Measurements from ENCODE around the gene CDK2AP2. TPM values are rescaled to one million over a fixed set of nuclear protein-coding genes. Genes with fewer than 3 reads are reported as not detected.
A peak's percentile ranks its signal among the peaks of the same experiment; 100 is the strongest.

Gene CDK2AP2
- total RNA-seq, 6 donors from 2014 or later = 36.7 to 119 (median 89.0) TPM

GRCh38 chr11:67472882-67473281 is 35.1 kb downstream of the CDK2AP2 start:
- peaks cover 11 to 16% (median 13%) of the 10 kb centered on the region in 4 donors for H3K4me1 ChIP-seq
- TF ChIP-seq POLR2A (IDR thresholded peaks at IDR 0.05) (no peak), EP300 (IDR thresholded peaks at IDR 0.05) (no peak), POLR2AphosphoS5 (IDR thresholded peaks at IDR 0.05) (no peak)
- TF ChIP-seq, protein P1, sequence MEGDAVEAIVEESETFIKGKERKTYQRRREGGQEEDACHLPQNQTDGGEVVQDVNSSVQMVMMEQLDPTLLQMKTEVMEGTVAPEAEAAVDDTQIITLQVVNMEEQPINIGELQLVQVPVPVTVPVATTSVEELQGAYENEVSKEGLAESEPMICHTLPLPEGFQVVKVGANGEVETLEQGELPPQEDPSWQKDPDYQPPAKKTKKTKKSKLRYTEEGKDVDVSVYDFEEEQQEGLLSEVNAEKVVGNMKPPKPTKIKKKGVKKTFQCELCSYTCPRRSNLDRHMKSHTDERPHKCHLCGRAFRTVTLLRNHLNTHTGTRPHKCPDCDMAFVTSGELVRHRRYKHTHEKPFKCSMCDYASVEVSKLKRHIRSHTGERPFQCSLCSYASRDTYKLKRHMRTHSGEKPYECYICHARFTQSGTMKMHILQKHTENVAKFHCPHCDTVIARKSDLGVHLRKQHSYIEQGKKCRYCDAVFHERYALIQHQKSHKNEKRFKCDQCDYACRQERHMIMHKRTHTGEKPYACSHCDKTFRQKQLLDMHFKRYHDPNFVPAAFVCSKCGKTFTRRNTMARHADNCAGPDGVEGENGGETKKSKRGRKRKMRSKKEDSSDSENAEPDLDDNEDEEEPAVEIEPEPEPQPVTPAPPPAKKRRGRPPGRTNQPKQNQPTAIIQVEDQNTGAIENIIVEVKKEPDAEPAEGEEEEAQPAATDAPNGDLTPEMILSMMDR (IDR thresholded peaks at IDR 0.05) = no peak
- ATAC-seq (ENCODE audit: low FRiP score in 2 of 2) (no peak), DNase-seq (no peak)
- 78 to 83% methylated on average over 7 of the region's 7 CpGs for WGBS, 2 donors
- H3K9me3 ChIP-seq = no peaks in the 10 kb centered on the region
- H3K36me3 ChIP-seq = no peaks in the 10 kb centered on the region
- no peak overlapping the region for H3K4me3 ChIP-seq
- H3K27me3 ChIP-seq = no peaks in the 10 kb centered on the region
- H3K27ac ChIP-seq = no peak overlapping the region

GRCh38 chr11:67470337-67471002 is 37.5 kb downstream of the CDK2AP2 start:
- DNase-seq (no peak), ATAC-seq (ENCODE audit: low FRiP score in 2 of 2) (no peak)
- 86% methylated on average over 8 of the region's 8 CpGs for WGBS, 2 donors
- TF ChIP-seq POLR2A (IDR thresholded peaks at IDR 0.05) (no peak), POLR2AphosphoS5 (IDR thresholded peaks at IDR 0.05) (no peak), EP300 (IDR thresholded peaks at IDR 0.05) (no peak)
- TF ChIP-seq, protein P1 (IDR thresholded peaks at IDR 0.05) = no peak
- no peaks in the 10 kb centered on the region for H3K27me3 ChIP-seq
- H3K9me3 ChIP-seq = no peaks in the 10 kb centered on the region
- no peaks in the 10 kb centered on the region for H3K36me3 ChIP-seq
- H3K4me3 ChIP-seq = no peak overlapping the region
- H3K4me1 ChIP-seq = peaks cover 21 to 36% (median 27%) of the 10 kb centered on the region in 4 donors
- no peak overlapping the region for H3K27ac ChIP-seq

- no peaks in the 10 kb centered on the region for H3K9me3 ChIP-seq
- peaks cover 27 to 43% (median 33%) of the 10 kb centered on the region in 4 donors for H3K4me1 ChIP-seq
- TF ChIP-seq POLR2AphosphoS5 (IDR thresholded peaks at IDR 0.05) (no peak), EP300 (IDR thresholded peaks at IDR 0.05) (no peak), POLR2A (IDR thresholded peaks at IDR 0.05) (no peak)
- TF ChIP-seq, protein P1 (IDR thresholded peaks at IDR 0.05) = peak in 1 of 6 experiments; percentile 2
- peak overlapping the region; percentile 66 to 98 (median 87) for H3K4me3 ChIP-seq
- whole genome bisulfite sequencing, 2 donors = 12 to 15% methylated on average over 9 of the region's 9 CpGs
- DNase-seq = no peak
- H3K27ac ChIP-seq = peak overlapping the region; percentile 85 to 93 (median 90)
- H3K36me3 ChIP-seq = no peaks in the 10 kb centered on the region
- ATAC-seq (ENCODE audit: low FRiP score in 2 of 2) = no peak
- H3K27me3 ChIP-seq = no peaks in the 10 kb centered on the region
Observed at GRCh38 chr11:67469508-67469811, 38.5 kb downstream of the CDK2AP2 start.

DNA sequence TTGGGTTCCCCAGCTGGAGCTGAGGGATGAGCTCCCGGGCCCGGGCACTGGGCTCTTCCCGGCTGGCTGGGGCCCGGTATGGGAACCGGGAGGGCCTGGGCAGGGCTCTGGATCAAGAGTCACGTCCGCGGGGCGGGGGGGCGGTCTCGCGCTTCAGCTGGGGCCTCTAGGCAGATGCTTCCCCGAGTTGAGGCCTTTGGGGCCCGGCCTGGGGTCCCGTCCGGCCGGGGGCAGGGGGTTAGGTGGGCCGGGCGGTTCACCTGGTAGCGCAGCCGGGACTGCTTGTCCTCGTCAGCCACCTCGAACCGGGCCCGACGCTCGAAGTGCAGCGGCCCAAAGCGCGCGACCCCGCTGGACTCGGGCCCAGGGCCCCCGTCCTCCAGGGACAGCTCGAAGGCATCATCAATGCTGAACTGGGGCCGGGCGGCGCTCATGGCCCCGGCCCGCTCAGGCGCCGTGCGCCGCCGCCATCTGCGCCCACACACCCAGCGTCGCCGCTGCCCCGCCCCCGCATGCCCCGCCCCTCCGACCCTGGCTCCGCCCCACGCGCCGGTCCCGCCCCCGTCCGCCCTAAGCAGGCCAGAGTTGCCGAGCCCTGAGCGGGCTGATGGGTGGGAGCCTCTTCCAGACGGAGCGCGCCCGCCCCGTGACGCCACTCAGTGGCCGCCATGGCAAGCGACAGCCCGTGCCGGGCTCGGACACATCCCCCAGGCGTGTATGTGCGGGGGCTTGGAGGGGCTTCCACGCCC is 39.0 kb downstream of the CDK2AP2 start, which contains the start of gene TMEM134:
TMEM134 (minus strand) TSS at position 493 of the 749 bp plus-strand sequence; CDS start at position 434, 59 bp downstream.
- peak; percentile 95 to 96 for ATAC-seq (ENCODE audit: low FRiP score in 2 of 2)
- peaks cover 30 to 49% (median 37%) of the 10 kb centered on the region in 4 donors for H3K4me1 ChIP-seq

More for the DNA sequence above, 39.0 kb downstream of the CDK2AP2 start, which contains the start of gene TMEM134:
- no peaks in the 10 kb centered on the region for H3K9me3 ChIP-seq
- no peaks in the 10 kb centered on the region for H3K36me3 ChIP-seq
- DNase-seq = peak; percentile 96 to 99
- H3K4me3 ChIP-seq = peak within 1 kb of the TSS; percentile 71 to 98 (median 87)
- peak in 3 of 4 donors; percentile 59 to 85 (median 80) for TF ChIP-seq POLR2A (IDR thresholded peaks at IDR 0.05)
- TF ChIP-seq POLR2AphosphoS5 (IDR thresholded peaks at IDR 0.05) = peak; percentile 85 to 88
- TF ChIP-seq EP300 (IDR thresholded peaks at IDR 0.05) = peak in 1 of 4 donors; percentile 14
- TF ChIP-seq, protein P1 (IDR thresholded peaks at IDR 0.05) = peak; percentile 51 to 79 (median 68)
- H3K27me3 ChIP-seq = no peaks in the 10 kb centered on the region
- WGBS, 2 donors = 0% methylated on average over 5 to 9 of the region's 76 CpGs
- peak within 1 kb of the TSS; percentile 85 to 93 (median 90) for H3K27ac ChIP-seq

Data from upper lobe of left lung (tissue), 6 donors.